Medulla oblongata (tissue), 1 donor: ENCODE data around the gene RELN.
A peak's percentile ranks its signal among the peaks of the same experiment; 100 is the strongest.
"Not testable (repeated sequence)": the region's sequence is repeated elsewhere in the genome, so short reads cannot be mapped to it uniquely, and the experiment has no call there.

Experiments
- DNase-seq: peaks from one replicate; pipeline ENCODE4 v3.0.0-alpha.2; 2015; ENCODE audit errors: extremely low spot score

Gene RELN

DNA sequence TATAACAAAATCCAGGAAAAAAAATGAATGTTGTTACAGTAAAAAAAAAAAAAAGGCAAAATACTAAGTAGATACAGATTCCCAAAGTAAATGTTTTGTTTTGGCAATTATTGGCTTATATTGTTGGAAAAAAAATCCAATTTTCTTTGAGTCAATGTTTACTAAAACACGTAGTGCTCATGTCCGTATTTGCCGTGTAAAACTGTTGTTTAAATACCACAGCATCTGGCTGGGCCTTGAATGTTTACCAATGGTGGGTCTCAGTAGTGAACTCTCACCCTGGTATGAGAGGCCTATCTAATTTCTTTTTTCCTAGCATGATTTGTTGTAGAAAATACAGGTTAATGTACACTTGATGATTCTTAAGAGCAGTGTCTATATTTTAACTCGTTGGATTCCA lies 502.0 kb downstream of the RELN start:
- DNase-seq, result no peak

GRCh38 chr7:103486873-103487272 lies 502.6 kb downstream of the RELN start:
- DNase-seq, result not testable (repeated sequence)

- DNase-seq, result no peak
Measured at GRCh38 chr7:103480771-103481170, 508.7 kb downstream of the RELN start.

- DNase-seq, result no peak
Measured at GRCh38 chr7:103474956-103475355, 514.5 kb downstream of the RELN start.

- DNase-seq, result no peak
Measured at GRCh38 chr7:103469095-103469948, 520.1 kb downstream of the RELN start.

- DNase-seq, result no peak
Measured at GRCh38 chr7:103466814-103467213, 522.6 kb downstream of the RELN start.

DNA sequence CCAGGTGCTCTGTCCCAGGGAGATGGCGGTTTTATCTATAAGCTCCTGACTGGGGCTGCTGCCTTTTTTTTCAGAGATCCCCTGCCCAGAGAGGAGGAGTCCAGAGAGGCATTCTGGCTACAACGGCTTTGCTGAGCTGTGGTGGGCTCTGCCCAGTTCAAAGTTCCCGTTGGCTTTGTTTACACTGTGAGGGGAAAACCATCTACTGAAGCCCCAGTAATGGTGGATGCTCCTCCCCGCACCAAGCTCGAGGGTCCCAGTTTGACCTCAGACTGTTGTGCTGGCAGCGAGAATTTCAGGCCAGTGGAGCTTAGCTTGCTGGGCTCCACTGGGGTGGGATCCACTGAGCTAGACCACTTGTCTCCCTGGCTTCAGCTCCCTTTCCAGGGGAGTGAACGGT lies 527.1 kb downstream of the RELN start:
- DNase-seq, result no peak

DNA sequence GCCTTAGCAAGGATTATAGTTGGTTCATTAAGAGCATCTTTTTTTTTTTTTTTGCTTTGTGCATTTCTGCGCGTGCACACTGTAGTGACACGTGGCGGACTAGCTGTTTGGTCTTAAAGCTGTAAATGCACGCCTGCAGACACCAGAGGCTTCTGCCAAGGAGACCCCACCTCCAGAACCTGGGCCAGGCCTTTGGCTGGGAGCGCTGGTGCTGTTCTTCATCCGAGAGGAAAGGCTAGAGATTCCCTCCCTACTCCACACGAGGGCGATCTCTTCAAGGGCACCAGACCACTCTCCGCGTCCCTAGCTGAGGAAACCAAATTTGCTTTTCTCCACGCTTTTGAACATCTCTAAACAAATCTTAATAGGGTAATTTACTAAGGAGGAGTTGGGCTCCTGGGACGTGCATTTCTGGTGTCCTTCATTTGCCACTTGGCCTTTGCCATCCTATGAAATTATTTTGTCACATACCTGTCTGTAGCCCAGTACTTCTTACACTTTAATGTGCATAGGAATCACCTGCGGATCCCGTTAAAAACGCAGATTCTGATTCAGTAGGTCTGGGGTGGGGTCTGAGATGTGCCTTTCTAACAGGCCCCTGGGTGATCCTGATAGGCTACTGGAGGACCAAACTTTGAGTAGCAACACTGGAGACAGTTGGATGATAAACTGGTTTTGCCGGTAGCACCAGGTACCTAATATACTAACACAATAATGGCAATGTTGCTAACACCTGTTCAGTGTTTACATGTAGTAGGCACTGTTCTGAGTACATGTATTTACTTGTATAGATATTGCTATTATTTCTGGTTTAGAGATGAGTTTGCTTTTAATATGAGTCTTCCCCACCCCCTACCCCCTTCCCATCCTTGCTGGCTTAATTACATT lies 542.1 kb downstream of the RELN start:
- DNase-seq, result peak; percentile 71

- DNase-seq, result no peak
Measured at GRCh38 chr7:103446049-103446520, 543.4 kb downstream of the RELN start, which contains the start of gene SLC26A5. SLC26A5 (minus strand) TSS chr7:103446207; CDS start chr7:103421514, 24,693 bp downstream.

- no peak for DNase-seq
Measured at GRCh38 chr7:103445228-103446048, 544.0 kb downstream of the RELN start.

DNA sequence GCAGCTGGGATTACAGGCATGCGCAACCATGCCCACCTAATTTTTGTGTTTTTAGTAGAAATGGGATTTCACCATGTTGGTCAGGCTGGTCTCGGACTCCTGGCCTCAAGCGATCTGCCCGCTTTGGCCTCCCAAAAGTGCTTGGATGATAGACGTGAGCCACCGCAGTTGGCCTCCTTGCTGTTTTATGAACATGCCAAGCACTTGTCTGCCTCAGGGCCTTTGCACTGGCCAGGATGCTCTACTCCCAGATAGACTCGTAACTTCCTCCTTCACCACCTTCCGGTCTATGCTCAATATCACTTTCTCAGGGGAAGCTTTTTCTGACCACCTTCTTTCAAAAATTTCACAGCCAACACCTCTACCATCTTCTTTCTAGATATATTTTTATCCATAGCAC lies 549.8 kb downstream of the RELN start:
- DNase-seq, result no peak

DNA sequence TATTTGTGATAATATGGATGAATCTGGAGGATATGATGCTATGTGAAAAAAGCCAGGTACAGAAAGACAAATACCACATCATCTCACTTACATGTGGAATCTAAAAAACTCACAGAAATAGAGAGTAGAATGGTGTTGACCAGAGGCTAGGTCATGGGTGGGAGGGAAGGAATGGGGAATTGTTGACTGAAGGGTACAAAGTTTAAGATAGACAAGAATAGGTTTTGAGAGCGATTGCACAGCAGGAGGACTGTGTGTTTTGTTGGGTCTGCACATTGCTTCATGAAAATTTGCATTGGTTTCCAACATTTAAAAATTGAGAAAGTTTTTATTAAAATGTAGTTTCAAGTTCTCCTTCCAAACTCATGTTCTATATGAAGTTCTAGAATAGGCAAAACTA lies 551.8 kb downstream of the RELN start:
- no peak for DNase-seq

- DNase-seq, result no peak
Measured at GRCh38 chr7:103432712-103433111, 556.7 kb downstream of the RELN start.

GRCh38 chr7:103425177-103425576 lies 564.3 kb downstream of the RELN start:
- no peak for DNase-seq

GRCh38 chr7:103423467-103424179 lies 565.8 kb downstream of the RELN start:
- no peak for DNase-seq
